ENCODE measurements around the gene CDC14B. TPM values are rescaled to one million over a fixed set of nuclear protein-coding genes. Genes with fewer than 3 reads are reported as not detected.

CDC14B gene
- total and polyA plus RNA-seq, 2 of the 4 experiments (the other 2 are of a cell fraction): 9.7 to 26.3 TPM

GRCh38 chr9:96587338-96588315 lies 32.0 kb downstream of the CDC14B start (continued):
- TF ChIP-seq SMC3 (IDR thresholded peaks at IDR 0.05; ENCODE audit: low read depth, low read length): no peak

- H3K9me3 ChIP-seq (ENCODE audit: control insufficient read depth, insufficient read depth, low read length): no peaks in the 10 kb centered on the region
- peaks cover 22 to 39% of the 10 kb centered on the region in 2 experiments for H3K79me1 ChIP-seq (ENCODE audit: low read depth in 1 of 2, low read length in 2 of 2)
- peaks cover 13% of the 10 kb centered on the region; the same call in 1 of the 2 replicates for H4K20me1 ChIP-seq (ENCODE audit: insufficient read depth, low read length)
- H2BK5ac ChIP-seq (ENCODE audit: low read depth, low read length, poor library complexity, severe bottlenecking): no peak overlapping the region
- H3K56ac ChIP-seq (ENCODE audit: extremely low read depth, insufficient read depth, low read length): no peak overlapping the region
- no peak overlapping the region for H2BK20ac ChIP-seq (ENCODE audit: low read depth, low read length)
- DNase-seq (no peak), ATAC-seq (ENCODE audit: low read depth) (peak; percentile 48; the same call in 1 of the 2 replicates)
- no TSS peak for BruUV-seq (replicated peaks)
- H4K5ac ChIP-seq (ENCODE audit: low read depth, low read length): no peak overlapping the region
- no peak overlapping the region for H4K8ac ChIP-seq (ENCODE audit: low read depth in 2 of 2, low read length in 2 of 2)
- intact Hi-C loops (cut with micrococcal nuclease): no loop called here
- dilution Hi-C loops (cut with HindIII; ENCODE audit: low sequenced_read_pairs, unreplicated experiment): no loop called here
- H3K4me3 ChIP-seq (ENCODE audit: insufficient read depth, low read depth, low read length): no peak overlapping the region
- H3K36me3 ChIP-seq (ENCODE audit: control insufficient read depth, insufficient read depth, low read length): no peaks in the 10 kb centered on the region
- H2AK5ac ChIP-seq (ENCODE audit: low read depth, low read length): no peak overlapping the region
- H3K4me1 ChIP-seq (ENCODE audit: control insufficient read depth, insufficient read depth, low read length): no peaks in the 10 kb centered on the region; the same call in 1 of the 2 replicates
- H2AK9ac ChIP-seq (replicated peaks; ENCODE audit: low read depth, low read length, poor library complexity): no peak overlapping the region
- no peak overlapping the region for H4K91ac ChIP-seq (ENCODE audit: insufficient read depth, low read depth, low read length)
- no peak overlapping the region for H3K18ac ChIP-seq (ENCODE audit: low read depth, low read length)
- H3K9me1 ChIP-seq (ENCODE audit: insufficient read depth, low read length): peaks cover 10% of the 10 kb centered on the region
- H2AFZ ChIP-seq (replicated peaks; ENCODE audit: low read length, poor library complexity): no peak overlapping the region
- H2BK120ac ChIP-seq (ENCODE audit: low read depth, low read length): no peak overlapping the region
- TF ChIP-seq ELK1 (IDR thresholded peaks at IDR 0.05; ENCODE audit: borderline replicate concordance, low read depth, low read length) (no peak), NFE2L2 (IDR thresholded peaks at IDR 0.05; ENCODE audit: low read depth, low read length) (no peak), USF2 (IDR thresholded peaks at IDR 0.05; ENCODE audit: low read depth, low read length) (no peak), MAFK (IDR thresholded peaks at IDR 0.05; ENCODE audit: low read depth, low read length) (no peak), CHD1 (IDR thresholded peaks at IDR 0.05; ENCODE audit: low read depth, low read length) (no peak), POLR2A (IDR thresholded peaks at IDR 0.05; ENCODE audit: low read depth, low read length) (no peak), BHLHE40 (IDR thresholded peaks at IDR 0.05; ENCODE audit: low read depth, low read length) (no peak), CTCF (conservative IDR thresholded peaks at IDR 0.05; ENCODE audit: low read depth, low read length) (no peak)
- H3K23ac ChIP-seq (ENCODE audit: low read depth, low read length): no peak overlapping the region
- no peak overlapping the region for H3K9ac ChIP-seq (ENCODE audit: low read depth, low read length)
- no peak overlapping the region for H3K27ac ChIP-seq (ENCODE audit: insufficient read depth, low read length)
- H3K4ac ChIP-seq (ENCODE audit: low read depth, low read length): no peak overlapping the region
- no peak overlapping the region for H3K4me2 ChIP-seq (ENCODE audit: low read depth, low read length)
- H3K27me3 ChIP-seq (ENCODE audit: control insufficient read depth, insufficient read depth, low read length): no peaks in the 10 kb centered on the region
- in situ Hi-C loops (cut with MboI; ENCODE audit: low sequenced_read_pairs): no loop called here
- no peak overlapping the region for H3K14ac ChIP-seq (replicated peaks; ENCODE audit: low read depth, low read length)
- POLR2A ChIA-PET (ENCODE audit: unreplicated experiment): no interaction called here
- CTCF ChIA-PET: interaction anchor here (1.1 kb wide), 1 partner anchor 12 kb away, joined by 3 read pairs; no protein-coding TSS in a partner anchor
- no peak overlapping the region for H2BK15ac ChIP-seq (ENCODE audit: low read depth, low read length)
Measured at GRCh38 chr9:96585426-96585825, 34.2 kb downstream of the CDC14B start.

All from IMR-90 (cell line).